Transverse colon (tissue), 4 donors: ENCODE results near the gene DCAF12L1. TPM values are rescaled to one million over a fixed set of nuclear protein-coding genes. Genes with fewer than 3 reads are reported as not detected.

ENCODE experiments used
- DNase-seq: peaks from one replicate; pipeline ENCODE4 v3.0.0-alpha.2; 2019
- H3K27ac ChIP-seq, 4 donors: fragments of 200-600 bp; sonication (generic); 2 replicates each; pipeline ENCODE4 v1.5.1; 2016 to 2018; ENCODE audit warnings: inconsistent platforms in 4 of 4
- H3K27me3 ChIP-seq: fragments of 200-600 bp; sonication (generic); 2 replicates; pipeline ENCODE4 v1.5.1; 2017; ENCODE audit warnings: inconsistent platforms
- H3K36me3 ChIP-seq, 4 donors: fragments of 200-600 bp; sonication (generic); 2 replicates each; pipeline ENCODE4 v1.5.1; 2017 to 2019; ENCODE audit warnings: inconsistent platforms in 4 of 4
- H3K4me1 ChIP-seq, 4 donors: fragments of 200-600 bp; sonication (generic); 2 replicates each; pipeline ENCODE4 v1.5.1; 2017 to 2020; ENCODE audit warnings: inconsistent platforms in 4 of 4
- H3K4me3 ChIP-seq, 4 donors: fragments of 200-600 bp; sonication (generic); 1 replicate in 1 of 4; 2 replicates in 3 of 4; pipeline versions ENCODE4 v1.5.1 to v1.6.1; 2017 to 2019; ENCODE audit warnings: inconsistent platforms in 4 of 4
- H3K9me3 ChIP-seq, 2 donors: fragments of 200-600 bp; sonication (generic); 2 replicates each; pipeline ENCODE4 v1.5.1; 2017 to 2019; ENCODE audit warnings: inconsistent platforms in 2 of 2
- CTCF ChIP-seq, 5 experiments: fragments of 200-600 bp in 3 of 5; fragments of 450-650 bp in 2 of 5; sonication (generic) in 3 of 5; IDR thresholded peaks; 1 replicate in 2 of 5; 2 replicates in 3 of 5; pipeline ENCODE4 v1.5.1; 2016 to 2017; ENCODE audit warnings: antibody characterized with exemption in 5 of 5, inconsistent platforms in 3 of 5, mild to moderate bottlenecking in 2 of 5, moderate library complexity in 1 of 5
- EP300 ChIP-seq: sonication (generic); formaldehyde crosslinking; IDR thresholded peaks from one replicate; pipeline ENCODE4 v1.6.1; 2017; ENCODE audit warnings: antibody characterized with exemption, low read depth
- POLR2A ChIP-seq: fragments of 450-650 bp; IDR thresholded peaks from one replicate; pipeline ENCODE4 v1.6.1; 2016; ENCODE audit warnings: antibody characterized with exemption, mild to moderate bottlenecking, moderate library complexity
- POLR2AphosphoS5 ChIP-seq, 3 donors: sonication (generic); formaldehyde crosslinking; IDR thresholded peaks; one replicate each; pipeline ENCODE4 v1.6.1; 2016; ENCODE audit warnings: antibody characterized with exemption in 3 of 3
- WGBS, 2 donors: methylation state at CpG; one replicate each; pipeline ENCODE4 v1.1.5; 2018; ENCODE audit warnings: low coverage in 1 of 2; 5-methylcytosine and 5-hydroxymethylcytosine counted together
- in situ Hi-C, 4 donors: fragments of 200-750 bp; cut with MboI; loops; one replicate each; pipeline versions ENCODE4 v1.15.0 to v1.15.1; 2017; ENCODE audit warnings: low sequenced_read_pairs in 3 of 4, low pct_ligation_motif_present in 1 of 4, low pct_unique_long_range_greater_than_20kb in 1 of 4
- intact Hi-C: fragments of 100-400 bp; cut with DNase I; formaldehyde crosslinking; loops from one replicate; pipeline ENCODE4 v1.15.1; 2023; ENCODE audit warnings: low total_unique reads
- total RNA-seq, 4 donors: library from RNA; depleted of rRNA; stranded (reverse); fragments of >200 nt; gene quantifications; one replicate each; pipeline ENCODE4 v1.1.0, GENCODE V29; 2016

Gene DCAF12L1
- not detected for total RNA-seq

- H3K4me3 ChIP-seq: no peak within 1 kb of the TSS
- in situ Hi-C loops (no loop called here), intact Hi-C loops (no loop called here)
- no peak for TF ChIP-seq POLR2AphosphoS5 (IDR thresholded peaks at IDR 0.05)
- no peaks in the 10 kb centered on the region for H3K36me3 ChIP-seq
- no peaks in the 10 kb centered on the region for H3K9me3 ChIP-seq
- 86% methylated on average over 74 of the region's 83 CpGs; no CpG with 5 or more reads in 1 of the 2 donors for WGBS, 2 donors
- no peaks in the 10 kb centered on the region for H3K4me1 ChIP-seq
- no peaks in the 10 kb centered on the region for H3K27me3 ChIP-seq
- no peak for DNase-seq
- H3K27ac ChIP-seq: no peak within 1 kb of the TSS
These were observed at the start of gene DCAF12L1 for GRCh38 chrX:126552313-126553022. DCAF12L1 (minus strand) TSS chrX:126552814; CDS start chrX:126552608, 206 bp downstream.

GRCh38 chrX:126580877-126581276, 28.3 kb upstream of the DCAF12L1 start:
- H3K4me3 ChIP-seq: no peak overlapping the region
- intact Hi-C loops (no loop called here), in situ Hi-C loops (no loop called here)
- 85% methylated on average over 38 of the region's 39 CpGs; no CpG with 5 or more reads in 1 of the 2 donors for WGBS, 2 donors
- no peaks in the 10 kb centered on the region for H3K4me1 ChIP-seq
- no peak overlapping the region for H3K27ac ChIP-seq
- no peaks in the 10 kb centered on the region for H3K36me3 ChIP-seq
- H3K27me3 ChIP-seq: no peaks in the 10 kb centered on the region
- H3K9me3 ChIP-seq: no peaks in the 10 kb centered on the region
- TF ChIP-seq EP300: no peak
- no peak for DNase-seq

- Histone ChIP-seq H3K36me3 (no peaks in the 10 kb centered on the region), H3K27me3 (no peaks in the 10 kb centered on the region), H3K9me3 (no peaks in the 10 kb centered on the region), H3K27ac (no peak overlapping the region), H3K4me3 (no peak overlapping the region), H3K4me1 (no peaks in the 10 kb centered on the region)
- intact Hi-C loops (no loop called here), in situ Hi-C loops (no loop called here)
- no peak for TF ChIP-seq EP300
- no peak for TF ChIP-seq CTCF (IDR thresholded peaks at IDR 0.05)
- TF ChIP-seq POLR2A: no peak
- no peak for TF ChIP-seq POLR2AphosphoS5 (IDR thresholded peaks at IDR 0.05)
- 57 to 80% methylated on average over 1 of the region's 1 CpG for WGBS, 2 donors
- DNase-seq: no peak
These were observed 23.3 kb upstream of the DCAF12L1 start for GRCh38 chrX:126575911-126576310.

- in situ Hi-C loops (no loop called here), intact Hi-C loops (no loop called here)
- no peaks in the 10 kb centered on the region for H3K4me1 ChIP-seq
- no peaks in the 10 kb centered on the region for H3K36me3 ChIP-seq
- H3K27me3 ChIP-seq: no peaks in the 10 kb centered on the region
- TF ChIP-seq POLR2AphosphoS5 (IDR thresholded peaks at IDR 0.05) (no peak), EP300 (no peak), POLR2A (no peak), CTCF (IDR thresholded peaks at IDR 0.05) (no peak)
- 51% methylated on average over 1 of the region's 1 CpG; no CpG with 5 or more reads in 1 of the 2 donors for WGBS, 2 donors
- H3K9me3 ChIP-seq: no peaks in the 10 kb centered on the region
- no peak for DNase-seq
- H3K27ac ChIP-seq: no peak overlapping the region
- no peak overlapping the region for H3K4me3 ChIP-seq
These were observed 4.5 kb upstream of the DCAF12L1 start for GRCh38 chrX:126557151-126557550.

- Histone ChIP-seq H3K4me3 (no peak overlapping the region), H3K4me1 (no peaks in the 10 kb centered on the region), H3K36me3 (no peaks in the 10 kb centered on the region), H3K27ac (no peak overlapping the region), H3K9me3 (no peaks in the 10 kb centered on the region), H3K27me3 (no peaks in the 10 kb centered on the region)
- no peak for DNase-seq
- TF ChIP-seq CTCF (IDR thresholded peaks at IDR 0.05) (no peak), EP300 (no peak), POLR2AphosphoS5 (IDR thresholded peaks at IDR 0.05) (no peak), POLR2A (no peak)
- intact Hi-C loops: no loop called here
- 92% methylated on average over 33 of the region's 43 CpGs; no CpG with 5 or more reads in 1 of the 2 donors for WGBS, 2 donors
- in situ Hi-C loops: no loop called here
These were observed 795 bp downstream of the DCAF12L1 start for GRCh38 chrX:126551725-126552312.
